ENCODE measurements around the gene DPYD. TPM values are rescaled to one million over a fixed set of nuclear protein-coding genes. Genes with fewer than 3 reads are reported as not detected.

Gene DPYD
- total RNA-seq, 1 experiment from 2014 or later = 12.8 TPM

DNA sequence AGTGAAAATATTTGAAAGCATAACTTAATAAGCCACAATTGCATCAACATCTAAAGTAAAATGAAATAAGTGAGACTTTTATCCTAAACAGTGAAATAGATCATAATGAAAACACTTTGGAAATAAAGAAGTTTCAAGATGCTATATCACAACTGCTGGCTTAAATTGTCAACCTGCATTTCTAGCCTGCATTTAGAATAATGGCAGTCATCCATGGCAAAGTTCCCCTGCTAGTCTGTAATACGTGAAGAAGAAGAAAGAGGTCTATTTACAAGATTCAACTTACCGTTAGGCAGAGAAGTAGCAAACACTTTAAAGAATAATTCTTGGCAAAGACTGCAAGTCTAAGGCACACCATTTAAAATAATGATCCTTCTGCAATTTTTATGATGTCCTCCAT lies 133.6 kb downstream of the DPYD start:
- intact Hi-C loops (cut with micrococcal nuclease) = no loop called here
- Histone ChIP-seq H3K9ac (ENCODE audit: low read length) (no peak overlapping the region), H3K4me2 (ENCODE audit: low read length) (no peak overlapping the region), H3K79me2 (ENCODE audit: low read length) (no peaks in the 10 kb centered on the region), H3F3A (ENCODE audit: low read length, unreplicated experiment) (no peaks in the 10 kb centered on the region), H2AFZ (ENCODE audit: low read length) (no peak overlapping the region), H3K36me3 (ENCODE audit: low read depth, low read length) (no peaks in the 10 kb centered on the region), H3K4me1 (ENCODE audit: insufficient read depth, low read length) (no peaks in the 10 kb centered on the region), H3K4me3 (ENCODE audit: low read length) (no peak overlapping the region), H4K20me1 (ENCODE audit: low read length) (no peaks in the 10 kb centered on the region), H3K9me3 (ENCODE audit: low read length) (no peaks in the 10 kb centered on the region), H3K27me3 (ENCODE audit: low read length) (no peaks in the 10 kb centered on the region), H3K9me2 (replicated peaks; ENCODE audit: low read length) (no peaks in the 10 kb centered on the region), H3K27ac (ENCODE audit: low read length) (no peak overlapping the region)
- ChIA-PET POLR2A (ENCODE audit: unreplicated experiment) (no interaction called here), CTCF (no interaction called here)
- TF ChIP-seq EZH2 (IDR thresholded peaks at IDR 0.05; ENCODE audit: low read length, unreplicated experiment) = no peak
- TF ChIP-seq EZH2phosphoT487 (IDR thresholded peaks at IDR 0.05; ENCODE audit: borderline replicate concordance, low read length) = no peak
- TF ChIP-seq, protein P1, sequence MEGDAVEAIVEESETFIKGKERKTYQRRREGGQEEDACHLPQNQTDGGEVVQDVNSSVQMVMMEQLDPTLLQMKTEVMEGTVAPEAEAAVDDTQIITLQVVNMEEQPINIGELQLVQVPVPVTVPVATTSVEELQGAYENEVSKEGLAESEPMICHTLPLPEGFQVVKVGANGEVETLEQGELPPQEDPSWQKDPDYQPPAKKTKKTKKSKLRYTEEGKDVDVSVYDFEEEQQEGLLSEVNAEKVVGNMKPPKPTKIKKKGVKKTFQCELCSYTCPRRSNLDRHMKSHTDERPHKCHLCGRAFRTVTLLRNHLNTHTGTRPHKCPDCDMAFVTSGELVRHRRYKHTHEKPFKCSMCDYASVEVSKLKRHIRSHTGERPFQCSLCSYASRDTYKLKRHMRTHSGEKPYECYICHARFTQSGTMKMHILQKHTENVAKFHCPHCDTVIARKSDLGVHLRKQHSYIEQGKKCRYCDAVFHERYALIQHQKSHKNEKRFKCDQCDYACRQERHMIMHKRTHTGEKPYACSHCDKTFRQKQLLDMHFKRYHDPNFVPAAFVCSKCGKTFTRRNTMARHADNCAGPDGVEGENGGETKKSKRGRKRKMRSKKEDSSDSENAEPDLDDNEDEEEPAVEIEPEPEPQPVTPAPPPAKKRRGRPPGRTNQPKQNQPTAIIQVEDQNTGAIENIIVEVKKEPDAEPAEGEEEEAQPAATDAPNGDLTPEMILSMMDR (conservative IDR thresholded peaks at IDR 0.05; ENCODE audit: low read depth, low read length) = no peak
- DNase-seq (no peak), ATAC-seq (no peak)
- no TSS peak for BruUV-seq (replicated peaks)

DNA sequence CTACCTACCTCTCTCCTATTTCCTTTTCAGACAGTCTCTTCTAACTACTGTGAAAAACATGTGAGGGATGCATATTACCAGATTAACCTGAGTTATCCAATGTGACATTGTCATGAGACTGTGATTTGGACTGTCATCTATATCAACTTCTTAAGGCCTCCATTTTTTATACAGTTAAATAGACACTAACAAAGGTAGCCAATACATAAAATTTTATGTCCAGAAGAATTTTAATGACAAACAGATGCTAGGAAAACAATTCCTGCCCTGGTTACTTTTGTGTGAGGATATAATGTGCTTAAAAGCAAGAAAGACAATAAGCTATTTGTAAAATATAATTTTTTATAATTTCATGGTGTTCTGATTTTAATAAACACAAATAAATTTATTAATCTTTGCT lies 136.2 kb downstream of the DPYD start:
- Histone ChIP-seq H3K79me2 (ENCODE audit: low read length) (no peaks in the 10 kb centered on the region), H3K9ac (ENCODE audit: low read length) (no peak overlapping the region), H2AFZ (ENCODE audit: low read length) (no peak overlapping the region), H3K9me2 (replicated peaks; ENCODE audit: low read length) (no peaks in the 10 kb centered on the region), H3K27ac (ENCODE audit: low read length) (no peak overlapping the region), H3K4me2 (ENCODE audit: low read length) (no peak overlapping the region), H3K9me3 (ENCODE audit: low read length) (no peaks in the 10 kb centered on the region), H3K27me3 (ENCODE audit: low read length) (no peaks in the 10 kb centered on the region), H4K20me1 (ENCODE audit: low read length) (no peaks in the 10 kb centered on the region), H3K4me3 (ENCODE audit: low read length) (no peak overlapping the region), H3K4me1 (ENCODE audit: insufficient read depth, low read length) (no peaks in the 10 kb centered on the region), H3K36me3 (ENCODE audit: low read depth, low read length) (no peaks in the 10 kb centered on the region), H3F3A (ENCODE audit: low read length, unreplicated experiment) (no peaks in the 10 kb centered on the region)
- TF ChIP-seq, protein P1 (conservative IDR thresholded peaks at IDR 0.05; ENCODE audit: low read depth, low read length) = no peak
- TF ChIP-seq EZH2phosphoT487 (IDR thresholded peaks at IDR 0.05; ENCODE audit: borderline replicate concordance, low read length) (no peak), EZH2 (IDR thresholded peaks at IDR 0.05; ENCODE audit: low read length, unreplicated experiment) (no peak)
- intact Hi-C loops (cut with micrococcal nuclease) = no loop called here
- ATAC-seq (no peak), DNase-seq (no peak)
- CTCF ChIA-PET = no interaction called here
- no TSS peak for BruUV-seq (replicated peaks)
- POLR2A ChIA-PET (ENCODE audit: unreplicated experiment) = no interaction called here

DNA sequence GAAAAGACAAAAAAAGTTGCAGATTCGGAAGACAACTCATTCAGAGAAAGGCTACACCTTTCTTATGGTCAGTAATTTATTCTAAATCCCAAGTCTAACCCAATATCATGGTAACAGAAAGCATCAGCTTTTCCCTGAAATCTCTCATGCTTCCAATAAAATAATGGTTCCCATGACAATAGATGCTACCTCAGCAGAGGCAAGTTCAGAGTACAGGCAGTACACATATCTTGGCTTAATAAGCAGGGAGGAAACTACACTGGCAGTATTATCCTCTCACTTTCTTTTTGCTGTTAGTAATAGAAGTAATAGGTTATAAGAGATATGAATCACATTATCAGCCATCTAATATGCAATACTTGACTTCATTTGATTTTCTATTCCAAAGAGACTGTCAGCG lies 137.1 kb downstream of the DPYD start:
- no peak for ATAC-seq
- H2AFZ ChIP-seq (ENCODE audit: low read length) = no peak overlapping the region
- H3K4me1 ChIP-seq (ENCODE audit: insufficient read depth, low read length) = no peaks in the 10 kb centered on the region
- BruUV-seq (replicated peaks) = no TSS peak
- no peaks in the 10 kb centered on the region for H4K20me1 ChIP-seq (ENCODE audit: low read length)
- DNase-seq = no peak
- H3K27me3 ChIP-seq (ENCODE audit: low read length) = no peaks in the 10 kb centered on the region
- H3K36me3 ChIP-seq (ENCODE audit: low read depth, low read length) = no peaks in the 10 kb centered on the region
- H3K4me2 ChIP-seq (ENCODE audit: low read length) = no peak overlapping the region
- H3K9ac ChIP-seq (ENCODE audit: low read length) = no peak overlapping the region
- no peak overlapping the region for H3K4me3 ChIP-seq (ENCODE audit: low read length)
- no peak overlapping the region for H3K27ac ChIP-seq (ENCODE audit: low read length)
- intact Hi-C loops (cut with micrococcal nuclease) = no loop called here
- ChIA-PET CTCF (no interaction called here), POLR2A (ENCODE audit: unreplicated experiment) (no interaction called here)
- TF ChIP-seq, protein P1 (conservative IDR thresholded peaks at IDR 0.05; ENCODE audit: low read depth, low read length) = no peak
- TF ChIP-seq EZH2 (IDR thresholded peaks at IDR 0.05; ENCODE audit: low read length, unreplicated experiment) = no peak
- no peaks in the 10 kb centered on the region for H3K9me3 ChIP-seq (ENCODE audit: low read length)
- no peaks in the 10 kb centered on the region for H3K79me2 ChIP-seq (ENCODE audit: low read length)
- H3F3A ChIP-seq (ENCODE audit: low read length, unreplicated experiment) = no peaks in the 10 kb centered on the region
- H3K9me2 ChIP-seq (replicated peaks; ENCODE audit: low read length) = no peaks in the 10 kb centered on the region

Data from PC-3 (cell line).